Cardiac muscle cell (in vitro differentiated cells and primary cell): ENCODE results near the gene DOK6. TPM values are rescaled to one million over a fixed set of nuclear protein-coding genes. Genes with fewer than 3 reads are reported as not detected.
"Not testable (repeated sequence)": the region's sequence is repeated elsewhere in the genome, so short reads cannot be mapped to it uniquely, and the experiment has no call there.

ENCODE experiments used
- DNase-seq, 2 donors: peaks; one replicate each; pipeline versions ENCODE4 v3.0.0 to v3.0.0-alpha.2; 2010 to 2017; ENCODE audit warnings: low read depth in 1 of 2, low spot score in 1 of 2
- H3K27ac ChIP-seq: fragments of 200-600 bp; sonication (generic); 2 replicates; pipeline ENCODE4 v1.5.1; 2016
- H3K27me3 ChIP-seq: fragments of 200-600 bp; sonication (generic); 2 replicates; pipeline ENCODE4 v1.6.0; 2016; ENCODE audit warnings: control low read depth
- H3K36me3 ChIP-seq: fragments of 200-600 bp; sonication (generic); 2 replicates; pipeline ENCODE4 v1.5.1; 2016; ENCODE audit warnings: control low read depth
- H3K4me1 ChIP-seq: fragments of 200-600 bp; sonication (generic); 2 replicates; pipeline ENCODE4 v1.8.1; 2017; ENCODE audit warnings: low read depth, mild to moderate bottlenecking, mixed run types
- H3K4me3 ChIP-seq: fragments of 200-600 bp; sonication (generic); 2 replicates; pipeline ENCODE4 v1.5.1; 2016; ENCODE audit warnings: mild to moderate bottlenecking
- H3K9me3 ChIP-seq: fragments of 200-600 bp; sonication (generic); 2 replicates; pipeline ENCODE4 v1.5.1; 2017; ENCODE audit warnings: low read depth, mild to moderate bottlenecking, control low read depth
- CTCF ChIP-seq: IDR thresholded peaks from 2 replicates; pipeline ENCODE4 v1.5.1; 2012; ENCODE audit warnings: low read depth, mild to moderate bottlenecking, low read length
- polyA plus RNA-seq: library from polyadenylated mRNA; unstranded; fragments of >200 nt; fragmentation: Nextera tagmentation; extraction: Ambion mirVana; gene quantifications from 2 replicates; pipeline ENCODE4 v1.2.1, GENCODE V29; 2016
- total RNA-seq: library from RNA; depleted of rRNA; stranded (reverse); fragments of >200 nt; gene quantifications from 2 replicates; pipeline ENCODE4 v1.2.3, GENCODE V29; 2016

Gene DOK6
- total and polyA plus RNA-seq, 2 experiments from 2014 or later = 13.2 to 13.9 TPM

DNA sequence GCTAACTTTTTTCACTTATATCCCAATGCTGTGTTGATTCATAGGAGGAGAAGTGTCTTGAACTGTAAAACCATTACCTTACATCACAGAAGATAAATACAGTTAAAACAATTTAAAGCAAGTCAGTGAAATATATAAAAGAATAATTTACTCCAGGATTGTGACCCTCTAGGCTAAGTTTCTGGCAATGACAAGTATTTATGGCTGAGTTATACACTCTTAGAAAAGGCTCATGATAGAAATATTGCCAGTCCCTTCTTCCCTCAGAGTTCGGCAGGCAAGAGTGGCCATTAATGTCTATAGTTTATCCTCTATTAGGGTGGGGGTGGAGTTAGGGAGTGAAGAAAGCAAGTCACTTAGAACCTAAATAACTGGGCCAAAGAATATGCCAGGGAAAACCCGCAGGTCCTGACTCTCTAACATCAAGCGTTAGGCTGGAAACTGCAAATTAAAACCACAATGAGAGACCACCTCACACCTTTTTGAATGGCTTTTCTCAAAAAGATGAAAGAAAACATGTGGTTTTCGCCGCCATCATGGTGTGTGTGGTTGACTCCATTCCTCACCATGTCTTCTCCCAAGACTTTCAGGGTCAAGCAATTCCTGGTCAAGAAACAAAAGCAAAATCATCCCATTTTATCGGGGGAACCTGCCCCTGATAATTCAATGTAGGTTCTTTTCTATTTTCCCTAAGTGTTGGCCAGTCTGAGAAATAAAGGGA, 477.7 kb downstream of the DOK6 start:
- no peak for TF ChIP-seq CTCF
- H3K9me3 ChIP-seq = no peaks in the 10 kb centered on the region
- no peaks in the 10 kb centered on the region for H3K36me3 ChIP-seq
- H3K27me3 ChIP-seq = no peaks in the 10 kb centered on the region
- H3K27ac ChIP-seq = no peak overlapping the region
- no peak overlapping the region for H3K4me3 ChIP-seq
- no peak for DNase-seq
- H3K4me1 ChIP-seq = no peaks in the 10 kb centered on the region

- not testable (repeated sequence) for DNase-seq, H3K9me3 ChIP-seq, H3K27ac ChIP-seq, H3K4me3 ChIP-seq, H3K4me1 ChIP-seq, H3K36me3 ChIP-seq, H3K27me3 ChIP-seq
Measured at GRCh38 chr18:69879051-69879450, 478.4 kb downstream of the DOK6 start.

- no peak overlapping the region for H3K4me3 ChIP-seq
- no peaks in the 10 kb centered on the region for H3K9me3 ChIP-seq
- H3K36me3 ChIP-seq = no peaks in the 10 kb centered on the region
- no peak for DNase-seq
- H3K27ac ChIP-seq = no peak overlapping the region
- no peak for TF ChIP-seq CTCF
- no peaks in the 10 kb centered on the region for H3K27me3 ChIP-seq
- H3K4me1 ChIP-seq = no peaks in the 10 kb centered on the region
Measured at GRCh38 chr18:69880083-69880482, 479.4 kb downstream of the DOK6 start.

- Histone ChIP-seq H3K9me3 (no peaks in the 10 kb centered on the region), H3K4me3 (no peak overlapping the region), H3K4me1 (no peaks in the 10 kb centered on the region), H3K36me3 (no peaks in the 10 kb centered on the region), H3K27me3 (no peaks in the 10 kb centered on the region), H3K27ac (no peak overlapping the region)
- no peak for DNase-seq
- no peak for TF ChIP-seq CTCF
Measured at GRCh38 chr18:69882965-69883668, 482.4 kb downstream of the DOK6 start.

DNA sequence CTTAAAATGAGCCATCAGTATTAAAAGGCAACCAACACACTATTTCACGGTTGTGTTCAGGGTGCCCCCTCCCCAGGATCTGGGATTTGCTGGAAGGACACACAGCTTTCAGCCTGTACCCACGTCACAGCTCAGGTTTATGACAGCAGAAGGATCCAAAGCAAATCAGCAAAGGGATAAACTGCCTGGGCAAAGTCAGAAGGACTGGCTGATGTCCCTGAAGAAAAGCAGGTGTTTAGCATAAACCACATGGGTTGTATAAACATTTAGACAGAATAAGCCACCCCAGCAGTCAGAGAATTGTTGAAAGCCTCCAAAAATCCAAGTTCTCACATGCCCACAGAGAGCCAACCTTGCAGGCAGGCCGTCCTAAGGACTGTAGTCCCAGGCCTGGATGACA, 483.1 kb downstream of the DOK6 start:
- Histone ChIP-seq H3K9me3 (no peaks in the 10 kb centered on the region), H3K27me3 (no peaks in the 10 kb centered on the region), H3K4me3 (no peak overlapping the region), H3K27ac (no peak overlapping the region), H3K4me1 (no peaks in the 10 kb centered on the region), H3K36me3 (no peaks in the 10 kb centered on the region)
- TF ChIP-seq CTCF = no peak
- DNase-seq = no peak

GRCh38 chr18:69885355-69885754, 484.7 kb downstream of the DOK6 start:
- Histone ChIP-seq H3K4me1 (no peaks in the 10 kb centered on the region), H3K27ac (no peak overlapping the region), H3K27me3 (no peaks in the 10 kb centered on the region), H3K4me3 (no peak overlapping the region), H3K9me3 (no peaks in the 10 kb centered on the region), H3K36me3 (no peaks in the 10 kb centered on the region)
- no peak for DNase-seq
- TF ChIP-seq CTCF = no peak
